ENCODE data around the gene MAMSTR.
"Not testable (repeated sequence)": the region's sequence is repeated elsewhere in the genome, so short reads cannot be mapped to it uniquely, and the experiment has no call there.

MAMSTR gene

DNA sequence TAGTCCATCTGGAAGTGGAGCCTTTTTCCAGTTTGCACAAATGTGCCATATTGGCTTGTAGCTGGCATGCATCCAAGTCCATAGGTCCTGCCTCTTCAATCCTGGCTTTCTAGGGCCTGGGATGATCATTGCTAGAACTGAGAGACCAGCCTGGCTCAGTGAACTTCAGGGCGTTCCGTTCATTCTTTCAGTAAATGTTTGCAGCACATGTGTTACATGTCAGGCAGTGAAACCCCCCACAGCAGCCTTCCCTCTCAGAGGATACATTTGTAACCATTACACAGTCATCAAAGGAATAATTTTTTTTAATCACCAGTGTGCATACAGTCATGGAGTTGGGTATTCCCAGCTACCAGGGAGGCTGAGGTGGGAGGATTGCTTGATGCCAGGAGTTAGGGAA is 14.1 kb downstream of the MAMSTR start:
- Histone ChIP-seq H4K20me1 (no peaks in the 10 kb centered on the region), H3K27ac (no peak overlapping the region), H3K36me3 (peaks cover 18 to 55% (median 35%) of the 10 kb centered on the region in 11 experiments; a peak in 18 of 22 replicates), H3K4me1 (no peaks in the 10 kb centered on the region), H3K9ac (no peak overlapping the region), H3K4me2 (no peak overlapping the region), H3K4me3 (no peak overlapping the region), H3K9me3 (replicated peaks in 1 of 11) (peaks cover 0 to 7% (median 0%) of the 10 kb centered on the region in 11 experiments; a peak in 6 of 22 replicates), H3K27me3 (no peaks in the 10 kb centered on the region)
- TF ChIP-seq Cebpa-rat (IDR thresholded peaks at IDR 0.05) = no peak

DNA sequence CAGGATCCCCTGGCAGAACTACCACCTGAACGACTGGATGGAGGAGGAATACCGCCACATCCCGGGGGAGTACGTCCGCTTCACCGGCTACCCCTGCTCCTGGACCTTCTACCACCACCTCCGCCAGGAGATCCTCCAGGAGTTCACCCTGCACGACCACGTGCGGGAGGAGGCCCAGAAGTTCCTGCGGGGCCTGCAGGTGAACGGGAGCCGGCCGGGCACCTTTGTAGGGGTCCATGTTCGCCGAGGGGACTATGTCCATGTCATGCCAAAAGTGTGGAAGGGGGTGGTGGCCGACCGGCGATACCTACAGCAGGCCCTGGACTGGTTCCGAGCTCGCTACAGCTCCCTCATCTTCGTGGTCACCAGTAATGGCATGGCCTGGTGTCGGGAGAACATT is 16.2 kb downstream of the MAMSTR start:
- no peak overlapping the region for H3K4me2 ChIP-seq
- no peak overlapping the region for H3K27ac ChIP-seq
- H3K9ac ChIP-seq = no peak overlapping the region
- H3K27me3 ChIP-seq = no peaks in the 10 kb centered on the region
- no peaks in the 10 kb centered on the region for H4K20me1 ChIP-seq
- peaks cover 0 to 7% (median 0%) of the 10 kb centered on the region in 11 experiments; a peak in 6 of 22 replicates for H3K9me3 ChIP-seq (replicated peaks in 1 of 11)
- peaks cover 18 to 55% (median 35%) of the 10 kb centered on the region in 11 experiments; a peak in 18 of 22 replicates for H3K36me3 ChIP-seq
- no peak overlapping the region for H3K4me3 ChIP-seq
- peaks cover under 1 to 8% (median 4%) of the 10 kb centered on the region in 10 experiments; a peak in 19 of 20 replicates for H3K4me1 ChIP-seq
- no peak for TF ChIP-seq Cebpa-rat (IDR thresholded peaks at IDR 0.05)

DNA sequence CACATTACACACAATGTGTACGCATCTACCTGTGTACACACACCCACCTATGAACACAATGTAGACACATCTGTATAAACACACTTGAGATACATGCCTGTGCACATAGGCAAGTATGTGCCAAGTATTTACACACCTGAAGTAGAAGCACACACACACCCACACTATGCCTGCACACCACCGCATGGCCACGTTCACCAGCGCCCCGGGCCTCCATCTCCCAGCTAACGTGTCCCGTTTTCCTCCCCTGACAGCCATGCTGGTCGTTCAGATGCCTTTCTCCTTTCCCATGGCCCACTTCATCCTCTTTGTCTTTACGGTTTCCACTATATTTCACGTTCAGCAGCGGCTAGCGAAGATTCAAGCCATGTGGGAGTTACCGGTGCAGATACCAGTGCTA is 16.8 kb downstream of the MAMSTR start:
- H3K9ac ChIP-seq = no peak overlapping the region
- no peak overlapping the region for H3K4me2 ChIP-seq
- H3K4me1 ChIP-seq = peaks cover 7 to 14% (median 10%) of the 10 kb centered on the region in 10 experiments
- H3K4me3 ChIP-seq = no peak overlapping the region
- no peaks in the 10 kb centered on the region for H4K20me1 ChIP-seq
- no peaks in the 10 kb centered on the region for H3K27me3 ChIP-seq
- peaks cover 0 to 7% (median 0%) of the 10 kb centered on the region in 11 experiments; a peak in 6 of 22 replicates for H3K9me3 ChIP-seq (replicated peaks in 1 of 11)
- H3K36me3 ChIP-seq = peaks cover 18 to 55% (median 35%) of the 10 kb centered on the region in 11 experiments; a peak in 18 of 22 replicates
- no peak overlapping the region for H3K27ac ChIP-seq
- no peak for TF ChIP-seq Cebpa-rat (IDR thresholded peaks at IDR 0.05)

DNA sequence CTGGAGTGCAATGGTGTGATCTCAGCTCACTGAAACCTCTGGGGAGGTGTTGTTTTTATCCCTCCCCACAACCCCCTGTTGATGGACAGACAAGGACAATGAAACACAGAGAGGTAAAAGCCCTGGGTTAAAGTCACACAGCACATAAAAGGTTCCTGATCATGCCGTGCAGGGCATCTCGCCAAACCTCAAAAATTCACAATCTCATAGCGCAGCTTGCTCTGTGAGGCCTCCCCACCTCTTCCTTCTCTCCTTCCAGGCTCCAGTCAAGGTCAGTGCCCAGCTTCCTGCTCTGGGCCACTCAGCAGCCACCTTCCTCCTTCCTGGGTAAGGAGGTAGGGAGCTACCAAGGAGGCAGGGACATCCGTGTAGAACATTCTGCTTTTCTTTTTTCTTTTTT is 21.5 kb downstream of the MAMSTR start:
- H4K20me1 ChIP-seq = no peaks in the 10 kb centered on the region
- TF ChIP-seq Cebpa-rat (IDR thresholded peaks at IDR 0.05) = no peak
- no peak overlapping the region for H3K4me3 ChIP-seq
- peaks cover 0 to 3% (median 0%) of the 10 kb centered on the region in 11 experiments; a peak in 1 of 22 replicates for H3K27me3 ChIP-seq
- peak overlapping the region; percentile 84 to 98 (median 96) for H3K4me2 ChIP-seq
- peak overlapping the region in 8 of 11 experiments; percentile 6 to 49 (median 25); a peak in 12 of 22 replicates for H3K9ac ChIP-seq
- H3K36me3 ChIP-seq = peaks cover 5 to 19% (median 11%) of the 10 kb centered on the region in 11 experiments; a peak in 13 of 22 replicates
- H3K9me3 ChIP-seq (replicated peaks in 1 of 11) = no peaks in the 10 kb centered on the region
- peaks cover 29 to 38% (median 34%) of the 10 kb centered on the region in 10 experiments for H3K4me1 ChIP-seq
- peak overlapping the region in 9 of 11 experiments; percentile 27 to 76 (median 47); a peak in 18 of 22 replicates for H3K27ac ChIP-seq

DNA sequence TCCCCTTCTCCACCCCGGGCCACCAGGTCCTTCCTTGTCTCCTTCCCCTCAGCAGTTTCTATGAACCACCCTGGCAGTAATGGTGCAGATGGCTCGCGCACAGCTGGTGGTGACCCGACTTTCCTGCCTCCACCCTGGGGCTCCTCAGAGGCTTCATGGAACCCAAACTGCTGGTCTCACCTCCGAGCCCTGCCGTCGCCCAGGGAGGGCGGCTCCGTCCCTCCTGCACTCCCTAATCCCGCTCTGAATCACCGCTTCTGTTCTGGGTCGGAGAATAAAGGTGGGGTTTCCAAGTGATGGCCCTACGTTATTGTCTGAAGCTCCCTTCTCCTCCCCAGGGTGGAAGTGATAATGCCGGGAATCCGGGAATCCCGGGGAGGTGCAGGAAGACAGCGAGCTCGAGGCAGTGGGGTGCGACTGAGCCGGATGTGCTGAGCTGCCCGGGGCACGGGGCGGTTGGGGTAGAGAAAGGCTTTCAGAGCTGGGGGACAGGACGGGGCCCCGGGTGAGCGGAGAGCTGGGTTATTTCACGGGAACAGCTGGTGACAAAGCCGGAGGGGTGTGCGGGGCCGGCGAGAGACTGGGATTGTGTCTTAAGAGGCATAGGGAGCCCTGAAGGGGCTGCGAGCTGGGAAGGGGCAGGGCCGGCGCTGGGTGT is 23.0 kb downstream of the MAMSTR start:
- TF ChIP-seq Cebpa-rat (IDR thresholded peaks at IDR 0.05) = no peak
- H4K20me1 ChIP-seq = no peaks in the 10 kb centered on the region
- peaks cover 0 to 3% (median 0%) of the 10 kb centered on the region in 11 experiments; a peak in 1 of 22 replicates for H3K27me3 ChIP-seq
- H3K27ac ChIP-seq = peak overlapping the region in 10 of 11 experiments; percentile 49 to 80 (median 68); a peak in 20 of 22 replicates
- H3K36me3 ChIP-seq = peaks cover 0 to 10% (median 3%) of the 10 kb centered on the region in 11 experiments; a peak in 10 of 22 replicates
- H3K4me2 ChIP-seq = peak overlapping the region; percentile 84 to 98 (median 96)
- peak overlapping the region; percentile 39 to 68 (median 54) for H3K4me3 ChIP-seq
- peaks cover 29 to 38% (median 34%) of the 10 kb centered on the region in 10 experiments for H3K4me1 ChIP-seq
- no peaks in the 10 kb centered on the region for H3K9me3 ChIP-seq (replicated peaks in 1 of 11)
- peak overlapping the region; percentile 46 to 79 (median 72) for H3K9ac ChIP-seq

DNA sequence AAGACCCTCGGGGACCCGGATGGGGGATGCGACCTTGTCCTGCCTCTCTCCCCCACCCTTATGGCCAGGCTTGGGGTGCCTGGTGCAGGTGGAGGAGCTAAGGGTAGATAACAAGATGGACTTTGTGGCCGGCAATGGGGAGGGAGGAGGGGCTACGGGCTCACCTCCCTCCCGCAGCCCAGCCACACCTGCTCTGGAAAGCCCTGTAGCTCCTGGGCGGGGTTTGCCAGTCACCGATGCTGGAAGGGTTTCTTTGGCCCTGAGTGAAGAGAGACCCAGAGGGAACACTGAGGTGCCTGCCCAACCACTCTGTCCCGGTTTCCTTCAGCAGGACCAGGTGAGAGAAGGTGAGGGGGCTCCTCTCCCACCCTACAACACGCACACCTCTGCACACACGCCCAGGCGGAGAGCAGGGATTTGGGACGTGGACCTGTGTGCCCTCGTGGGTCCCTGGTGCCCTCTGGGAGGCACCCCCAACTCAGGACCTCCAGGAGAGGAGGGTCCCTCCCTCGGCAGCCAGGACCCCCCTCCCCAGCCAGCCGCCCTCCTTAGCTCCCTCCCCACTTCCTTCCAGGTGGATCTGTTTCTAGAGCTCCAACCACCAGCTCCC is 23.7 kb downstream of the MAMSTR start, which contains the start of gene FUT2:
Gene FUT2, plus strand, starts transcription at position 229 of the 610 bp plus-strand sequence. CDS start 6,986 bp downstream, outside the sequence.
- Histone ChIP-seq H3K4me1 (peaks cover 29 to 41% (median 34%) of the 10 kb centered on the region in 10 experiments), H3K27ac (peak within 1 kb of the TSS in 10 of 11 experiments; percentile 49 to 80 (median 68); a peak in 20 of 22 replicates), H4K20me1 (no peaks in the 10 kb centered on the region), H3K9me3 (replicated peaks in 1 of 11) (no peaks in the 10 kb centered on the region), H3K27me3 (peaks cover 0 to 3% (median 0%) of the 10 kb centered on the region in 11 experiments; a peak in 1 of 22 replicates), H3K36me3 (peaks cover 0 to 4% (median 0%) of the 10 kb centered on the region in 11 experiments; a peak in 2 of 22 replicates), H3K9ac (peak within 1 kb of the TSS; percentile 46 to 79 (median 72)), H3K4me3 (peak within 1 kb of the TSS; percentile 39 to 68 (median 54)), H3K4me2 (peak within 1 kb of the TSS; percentile 84 to 98 (median 96))
- no peak for TF ChIP-seq Cebpa-rat (IDR thresholded peaks at IDR 0.05)

DNA sequence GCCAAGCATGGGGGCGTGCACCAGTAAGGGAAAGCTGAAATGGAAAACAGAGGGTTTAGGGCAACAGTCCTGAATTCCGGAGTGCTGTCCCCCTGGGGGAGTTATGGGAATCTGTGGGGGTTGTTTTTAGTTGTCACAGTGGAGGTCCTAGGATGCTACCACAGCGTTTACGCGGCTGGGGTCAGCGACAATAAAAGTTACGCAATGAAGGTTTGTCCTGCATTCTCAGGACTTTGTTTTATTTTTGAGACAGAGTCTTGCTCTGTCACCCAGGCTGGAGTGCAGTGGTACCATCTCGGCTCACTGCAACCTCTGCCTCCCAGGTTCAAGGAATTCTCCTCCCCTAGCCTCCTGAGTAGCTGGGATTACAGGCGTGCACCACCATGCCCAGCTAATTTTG is 25.9 kb downstream of the MAMSTR start:
- H3K4me2 ChIP-seq; H3K4me3 ChIP-seq; H3K27me3 ChIP-seq; H3K36me3 ChIP-seq; H4K20me1 ChIP-seq; H3K9me3 ChIP-seq (replicated peaks in 1 of 11); H3K27ac ChIP-seq; H3K9ac ChIP-seq: not testable (repeated sequence)
- H3K4me1 ChIP-seq = peaks cover 29 to 59% (median 52%) of the 10 kb centered on the region in 10 experiments
- TF ChIP-seq Cebpa-rat (IDR thresholded peaks at IDR 0.05) = peak in 5 of 11 experiments; percentile 18 to 77 (median 43); a peak in 6 of 22 replicates

DNA sequence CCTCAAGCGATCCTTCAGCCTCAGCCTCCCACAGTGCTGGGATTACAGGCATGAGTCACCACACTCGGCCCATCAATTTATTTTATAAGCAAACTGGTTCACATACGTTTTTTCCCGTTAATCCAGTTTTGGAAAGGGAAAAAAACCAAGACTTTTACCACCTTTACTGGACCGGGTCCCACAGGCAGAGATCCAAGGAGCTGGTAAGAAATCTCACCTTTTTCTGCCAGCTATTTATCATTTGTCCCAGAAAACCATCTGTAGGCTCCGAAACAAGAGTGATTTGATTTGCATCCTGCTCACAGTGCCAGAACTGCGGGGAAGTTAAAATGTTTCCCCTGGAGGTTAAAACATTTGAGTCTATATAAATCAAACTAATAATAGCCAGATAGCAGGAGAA is 30.1 kb downstream of the MAMSTR start:
- H3K4me3 ChIP-seq = no peak overlapping the region
- H3K36me3 ChIP-seq = no peaks in the 10 kb centered on the region
- no peak for TF ChIP-seq Cebpa-rat (IDR thresholded peaks at IDR 0.05)
- H3K4me1 ChIP-seq = peaks cover 0 to 61% (median 44%) of the 10 kb centered on the region in 10 experiments; a peak in 18 of 20 replicates
- H3K9ac ChIP-seq = peak overlapping the region in 2 of 11 experiments; percentile 15 to 49; a peak in 4 of 22 replicates
- H3K9me3 ChIP-seq (replicated peaks in 1 of 11) = peaks cover 0 to 3% (median 0%) of the 10 kb centered on the region in 11 experiments; a peak in 1 of 22 replicates
- H3K27ac ChIP-seq = peak overlapping the region in 2 of 11 experiments; percentile 23 to 31; a peak in 1 of 22 replicates
- H3K4me2 ChIP-seq = peak overlapping the region in 7 of 11 experiments; percentile 4 to 73 (median 41); a peak in 10 of 22 replicates
- H4K20me1 ChIP-seq = no peaks in the 10 kb centered on the region
- H3K27me3 ChIP-seq = no peaks in the 10 kb centered on the region

Data from BLaER1 treated with 17β-estradiol and CSF1 and Interleukin-3, amounts not matched to agents 10 nM and 100 nM (cell line).